H1 (cell line): ENCODE measurements around the gene TADA2B. TPM values are rescaled to one million over a fixed set of nuclear protein-coding genes. Genes with fewer than 3 reads are reported as not detected.

Experiments used
- CTCF ChIA-PET: fragments of 300-600 bp; sonication (Branson Sonifier 250); formaldehyde crosslinking; loops from one replicate; lab custom pipeline; 2021; ENCODE audit not compliant: partially characterized antibody; lab: Charles Lee
- POLR2A ChIA-PET: fragments of 300-600 bp; sonication (Branson Sonifier 250); formaldehyde crosslinking; loops from one replicate; lab custom pipeline; 2021; ENCODE audit warnings: inconsistent platforms; ENCODE audit not compliant: partially characterized antibody; lab: Charles Lee
- DNase-seq, 2 experiments: peaks; one replicate each; pipeline versions ENCODE4 v3.0.0 to v3.0.0-alpha.2; 2010 to 2022; ENCODE audit warnings: low spot score in 2 of 2, low read depth in 1 of 2, mixed read lengths in 1 of 2
- FAIRE-seq: peaks from 2 replicates; lab custom pipeline; 2011; peaks lifted over from hg19 to GRCh38; lab: Jason Lieb, UNC
- H2AFZ ChIP-seq: 2 replicates; pipeline ENCODE4 v1.8.1; 2012; ENCODE audit warnings: low read length, inconsistent platforms
- H2AK5ac ChIP-seq: 2 replicates; pipeline ENCODE4 v1.6.1; 2013; ENCODE audit warnings: low read depth, low read length
- H2BK120ac ChIP-seq: replicated peaks from 2 replicates; pipeline ENCODE3; 2013; ENCODE audit warnings: low read depth, low read length, inconsistent platforms
- H2BK12ac ChIP-seq: 2 replicates; pipeline ENCODE4 v1.6.1; 2013; ENCODE audit warnings: low read depth, low read length
- H2BK15ac ChIP-seq: 2 replicates; pipeline ENCODE4 v1.6.1; 2013; ENCODE audit warnings: low read length
- H2BK20ac ChIP-seq: 2 replicates; pipeline ENCODE4 v1.6.1; 2013; ENCODE audit warnings: low read length
- H2BK5ac ChIP-seq: 2 replicates; pipeline ENCODE4 v1.6.1; 2013; ENCODE audit warnings: low read depth, low read length
- H3K14ac ChIP-seq: 2 replicates; pipeline ENCODE4 v1.6.1; 2013; ENCODE audit warnings: inconsistent platforms; ENCODE audit not compliant: insufficient read length
- H3K18ac ChIP-seq: 2 replicates; pipeline ENCODE4 v1.6.1; 2013; ENCODE audit warnings: low read length; ENCODE audit errors: extremely low read depth
- H3K23ac ChIP-seq: 2 replicates; pipeline ENCODE4 v1.6.1; 2013; ENCODE audit warnings: inconsistent platforms; ENCODE audit not compliant: insufficient read length
- H3K23me2 ChIP-seq: 2 replicates; pipeline ENCODE4 v1.6.1; 2013; ENCODE audit warnings: low read depth, low read length
- H3K27ac ChIP-seq: 2 replicates; pipeline ENCODE4 v1.6.1; 2011; ENCODE audit warnings: low read depth, low read length, inconsistent platforms
- H3K27me3 ChIP-seq, 4 experiments: replicated peaks in 1 of 4; 1 replicate in 1 of 4; 2 replicates in 3 of 4; pipeline versions ENCODE4 v1.6.1 to v1.8.1; 2011 to 2013; ENCODE audit warnings: low read length in 3 of 4, mild to moderate bottlenecking in 3 of 4, inconsistent platforms in 2 of 4, mixed read lengths in 2 of 4, moderate library complexity in 1 of 4; ENCODE audit not compliant: control insufficient read depth in 3 of 4, insufficient read depth in 3 of 4; ENCODE audit errors: extremely low read depth in 1 of 4
- H3K36me3 ChIP-seq, 4 experiments: 2 replicates each; pipeline versions ENCODE4 v1.6.1 to v1.8.1; 2011 to 2013; ENCODE audit warnings: mild to moderate bottlenecking in 4 of 4, low read length in 3 of 4, moderate library complexity in 2 of 4, control low read depth in 1 of 4, inconsistent platforms in 1 of 4; ENCODE audit not compliant: insufficient read depth in 4 of 4, control insufficient read depth in 2 of 4
- H3K4ac ChIP-seq: replicated peaks from 2 replicates; pipeline ENCODE3; 2013; ENCODE audit warnings: low read length, low read depth, mixed read lengths, inconsistent platforms; ENCODE audit not compliant: insufficient read length
- H3K4me1 ChIP-seq, 4 experiments: replicated peaks in 1 of 4; 1 replicate in 1 of 4; 2 replicates in 3 of 4; pipeline versions ENCODE4 v1.6.1 to v1.8.1; 2011 to 2013; ENCODE audit warnings: low read length in 3 of 4, inconsistent platforms in 2 of 4, mixed read lengths in 1 of 4; ENCODE audit not compliant: insufficient read depth in 4 of 4, control insufficient read depth in 3 of 4
- H3K4me2 ChIP-seq, 2 experiments: 2 replicates each; pipeline versions ENCODE4 v1.6.1 to v1.8.1; 2011 to 2013; ENCODE audit warnings: low read depth in 2 of 2, low read length in 2 of 2, control low read depth in 1 of 2, inconsistent platforms in 1 of 2, mild to moderate bottlenecking in 1 of 2; ENCODE audit not compliant: insufficient read depth in 1 of 2
- H3K4me3 ChIP-seq, 4 experiments: fragments of 200-600, 300-600 bp in 1 of 4; sonication (generic), shearing (Covaris generic), sonication (Bioruptor Twin) in 1 of 4; 2 replicates each; pipeline versions ENCODE4 v1.5.1 to v1.8.1; 2011 to 2016; ENCODE audit warnings: low read length in 4 of 4, low read depth in 3 of 4, control low read depth in 2 of 4, inconsistent platforms in 2 of 4, mild to moderate bottlenecking in 2 of 4, mixed read lengths in 1 of 4, moderate library complexity in 1 of 4; ENCODE audit not compliant: insufficient read depth in 2 of 4; ENCODE audit errors: extremely low read depth in 1 of 4
- H3K56ac ChIP-seq: replicated peaks from 2 replicates; pipeline ENCODE3; 2013; ENCODE audit warnings: low read depth, mild to moderate bottlenecking, mixed read lengths, low read length, inconsistent platforms; ENCODE audit not compliant: insufficient read length
- H3K79me1 ChIP-seq: 2 replicates; pipeline ENCODE4 v1.6.1; 2013; ENCODE audit warnings: low read depth, low read length, control low read depth
- H3K79me2 ChIP-seq, 2 experiments: 2 replicates each; pipeline versions ENCODE4 v1.6.1 to v1.8.1; 2012 to 2013; ENCODE audit warnings: low read length in 2 of 2, mild to moderate bottlenecking in 2 of 2, inconsistent platforms in 1 of 2; ENCODE audit not compliant: insufficient read depth in 2 of 2, control insufficient read depth in 1 of 2
- H3K9ac ChIP-seq, 4 experiments: replicated peaks in 1 of 4; 1 replicate in 1 of 4; 2 replicates in 3 of 4; pipeline versions ENCODE4 v1.6.1 to v1.8.1; 2011 to 2013; ENCODE audit warnings: low read depth in 3 of 4, low read length in 3 of 4, control low read depth in 2 of 4, mild to moderate bottlenecking in 2 of 4, moderate library complexity in 2 of 4, inconsistent platforms in 1 of 4; ENCODE audit errors: extremely low read depth in 1 of 4
- H3K9me3 ChIP-seq, 2 experiments: 2 replicates each; pipeline versions ENCODE4 v1.6.1 to v1.8.1; 2012 to 2013; ENCODE audit warnings: mild to moderate bottlenecking in 2 of 2, moderate library complexity in 2 of 2, control low read depth in 1 of 2, inconsistent platforms in 1 of 2, low read depth in 1 of 2, low read length in 1 of 2, mixed read lengths in 1 of 2; ENCODE audit not compliant: insufficient read depth in 2 of 2
- H4K20me1 ChIP-seq, 2 experiments: replicated peaks in 1 of 2; 2 replicates each; pipeline versions ENCODE3 to v1.8.1; 2011 to 2013; ENCODE audit warnings: inconsistent platforms in 2 of 2, low read length in 2 of 2, mild to moderate bottlenecking in 1 of 2; ENCODE audit not compliant: insufficient read depth in 2 of 2, control insufficient read depth in 1 of 2
- H4K5ac ChIP-seq: 2 replicates; pipeline ENCODE4 v1.6.1; 2013; ENCODE audit warnings: low read length, low read depth, mixed read lengths, inconsistent platforms; ENCODE audit not compliant: insufficient read length
- H4K8ac ChIP-seq: 2 replicates; pipeline ENCODE4 v1.8.0; 2013; ENCODE audit warnings: mild to moderate bottlenecking, moderate library complexity, low read length, inconsistent platforms; ENCODE audit not compliant: insufficient read depth; ENCODE audit errors: extremely low read depth
- H4K91ac ChIP-seq: replicated peaks from 2 replicates; pipeline ENCODE3; 2013; ENCODE audit warnings: low read length, mixed read lengths, inconsistent platforms; ENCODE audit not compliant: insufficient read length
- ASH2L ChIP-seq: fragments of 200-600, 300-600 bp; sonication (generic); IDR thresholded peaks from one replicate; pipeline ENCODE4 v1.7.1; 2017; ENCODE audit warnings: low read length
- CHD2 ChIP-seq: IDR thresholded peaks from 2 replicates; pipeline ENCODE4 v1.6.1; 2012; ENCODE audit warnings: low read length, improper control_type of control experiment
- POLR2AphosphoS5 ChIP-seq: IDR thresholded peaks from 2 replicates; pipeline ENCODE4 v1.6.1; 2011; ENCODE audit warnings: low read depth, low read length
- TEAD4 ChIP-seq: IDR thresholded peaks from 2 replicates; pipeline ENCODE4 v1.6.1; 2012; ENCODE audit warnings: low read depth, low read length, inconsistent platforms, mixed read lengths
- WGBS, 2 experiments: shearing (Covaris generic) in 1 of 2; methylation state at CpG; one replicate each; pipeline versions ENCODE4 v1.1.6 to v1.1.7; 2013 to 2015; ENCODE audit warnings: low lambda C conversion rate in 2 of 2, mixed read lengths in 2 of 2, inconsistent platforms in 1 of 2, low coverage in 1 of 2, missing lambda C conversion rate in 1 of 2; ENCODE audit not compliant: insufficient replicate concordance in 2 of 2, insufficient coverage in 1 of 2, insufficient read length in 1 of 2; ENCODE audit errors: extremely low coverage in 1 of 2, missing lambda C conversion rate in 1 of 2; 5-methylcytosine and 5-hydroxymethylcytosine counted together
- polyA plus RNA-seq, 7 experiments: library from polyadenylated mRNA; depleted of rRNA in 3 of 7; stranded (reverse) in 5 of 7; unstranded in 2 of 7; fragments of >200 nt in 5 of 7; fragments of 200-250 nt in 2 of 7; gene quantifications; 1 replicate in 5 of 7; 2 replicates in 1 of 7; 4 replicates in 1 of 7; pipeline versions ENCODE4 v1.2.1 to v1.2.3, GENCODE V29; 2011 to 2013; ENCODE audit warnings: missing spikeins in 2 of 7, mixed read lengths in 2 of 7
- total RNA-seq: library from RNA; stranded (reverse); fragmentation: NEBNext Ultra II Directional; extraction: Animal tissue kit (Norgen Biotek cat#: 25700); gene quantifications from 2 replicates; pipeline ENCODE4 v1.2.1, GENCODE V29; 2021

TADA2B gene
- total and polyA plus RNA-seq, 2 of the 8 experiments (the other 6 are each of a cell fraction or from before 2014, with no cell fraction given) = 5.7 to 12.1 TPM

DNA sequence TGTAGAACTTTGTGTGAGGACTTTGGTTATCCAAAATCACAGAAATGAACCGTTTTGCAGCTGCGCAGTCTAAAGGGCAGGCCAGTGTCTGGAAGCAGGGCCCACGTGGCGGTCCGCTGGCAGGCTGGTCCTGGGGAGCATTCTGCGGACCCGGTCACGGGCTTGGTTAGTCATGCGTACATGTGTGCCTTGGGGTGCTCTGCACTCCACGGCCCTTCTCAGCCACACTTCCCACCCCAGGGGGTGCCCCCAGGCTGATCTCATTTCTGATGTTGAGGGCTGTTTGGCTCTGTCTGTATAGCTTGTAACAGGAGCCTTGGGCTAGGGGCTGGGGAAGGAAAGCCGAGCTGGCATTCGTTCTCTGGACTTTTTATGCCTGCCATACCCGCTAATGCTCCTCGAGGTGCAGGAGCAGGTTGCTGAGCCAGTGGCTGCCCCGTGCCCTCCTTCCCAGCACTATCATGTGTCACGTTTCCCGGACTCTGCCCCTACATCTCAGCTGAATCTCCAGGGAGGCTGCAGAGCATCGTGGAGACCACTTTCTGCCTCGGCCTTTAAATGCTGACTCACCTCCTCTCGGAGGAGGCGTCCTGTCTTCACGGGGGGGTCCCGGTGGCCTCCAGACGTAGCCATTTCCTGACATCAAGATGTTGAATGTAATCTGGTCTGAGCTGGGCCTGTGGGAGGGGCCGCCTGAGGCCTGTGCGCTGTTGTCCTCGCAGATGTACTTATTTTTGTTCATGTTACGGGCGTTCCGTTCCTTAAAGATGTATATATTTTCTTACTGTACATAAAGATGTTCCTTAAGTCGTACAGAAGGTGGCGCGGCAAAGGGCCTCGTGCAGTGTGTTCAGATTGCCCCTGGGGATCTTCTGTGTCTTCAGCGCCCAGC, 11.4 kb upstream of the TADA2B start:
- Histone ChIP-seq H2BK12ac (no peak overlapping the region), H3K79me1 (0 out of 2 replicates have a peak, but pooled peaks cover 3% of the 10 kb centered on the region), H3K79me2 (no peaks in the 10 kb centered on the region), H3K18ac (no peak overlapping the region), H3K14ac (no peak overlapping the region), H2AFZ (no peak overlapping the region), H3K4me2 (no peak overlapping the region), H3K27me3 (no peaks in the 10 kb centered on the region), H2AK5ac (no peak overlapping the region), H3K9me3 (no peaks in the 10 kb centered on the region), H3K56ac (no peak overlapping the region), H4K5ac (no peak overlapping the region), H3K4me1 (no peaks in the 10 kb centered on the region), H3K4ac (no peak overlapping the region), H2BK20ac (no peak overlapping the region), H3K23ac (no peak overlapping the region), H3K36me3 (peaks cover 4 to 32% (median 19%) of the 10 kb centered on the region in 4 experiments; a peak in 7 of 8 replicates), H3K9ac (no peak overlapping the region), H2BK120ac (no peak overlapping the region), H3K27ac (no peak overlapping the region), H2BK15ac (no peak overlapping the region), H4K20me1 (peaks cover 8 to 19% of the 10 kb centered on the region in 2 experiments), H3K23me2 (peaks cover 10% of the 10 kb centered on the region; the same call in 1 of the 2 replicates), H2BK5ac (no peak overlapping the region), H4K91ac (no peak overlapping the region), H4K8ac (no peak overlapping the region), H3K4me3 (no peak overlapping the region)
- WGBS, 2 experiments = 90% methylated on average over 32 of the region's 35 CpGs; no CpG with 5 or more reads in 1 of the 2 experiments
- ChIA-PET CTCF (interaction anchor here (1.3 to 1.5 kb wide), 2 partner anchors 35 to 39 kb away, joined by 3 to 4 read pairs; partner anchors contain the start of gene GRPEL1), POLR2A (no interaction called here)
- no peak for TF ChIP-seq CHD2
- no peak for TF ChIP-seq POLR2AphosphoS5
- TF ChIP-seq ASH2L = no peak
- no peak for TF ChIP-seq TEAD4
- FAIRE-seq (no peak), DNase-seq (no peak)
